Measurements from ENCODE around the gene NELL1.

- TF ChIP-seq EZH2 (IDR thresholded peaks at IDR 0.05): peak; percentile 46
- TF ChIP-seq POLR2AphosphoS5 (IDR thresholded peaks at IDR 0.05; ENCODE audit: borderline replicate concordance, low read depth, low read length): no peak
- TF ChIP-seq FOXP2 (optimal IDR thresholded peaks at IDR 0.05; ENCODE audit: control extremely low read depth, extremely low read length, insufficient read depth): no peak
These were observed at the start of gene NELL1 for GRCh38 chr11:20668844-20669819.

Data from SK-N-MC (cell line).